A549 (cell line): ENCODE measurements around the gene RAPGEF5. TPM values are rescaled to one million over a fixed set of nuclear protein-coding genes. Genes with fewer than 3 reads are reported as not detected.

ENCODE experiments used
- ATAC-seq, 2 experiments: fragments of 200-7000 bp in 1 of 2; fragments of >200 bp in 1 of 2; cut with Nextera tagmentation in 1 of 2; cut with Tn5 transposase in 1 of 2; 3 replicates each; pipeline versions ENCODE4 v1.8.0 to v1.9.1; 2018 to 2020; ENCODE audit warnings: mild to moderate bottlenecking in 1 of 2, moderate library complexity in 1 of 2
- CTCF ChIA-PET: fragments of 300-600 bp; sonication (Branson Sonifier 250); formaldehyde crosslinking; extraction: SDS; loops from one replicate; lab custom pipeline; 2021; ENCODE audit warnings: antibody characterized with exemption, inconsistent platforms; lab: Yijun Ruan, JAX
- POLR2A ChIA-PET: fragments of 350-600 bp; formaldehyde crosslinking; extraction: SDS; loops from one replicate; lab custom pipeline; 2021; ENCODE audit warnings: antibody characterized with exemption, inconsistent platforms; lab: Yijun Ruan, JAX
- DNase-seq, 2 experiments: peaks; one replicate each; pipeline versions ENCODE4 v3.0.0 to v3.0.0-alpha.2; 2011 to 2016; ENCODE audit warnings: low read depth in 1 of 2, low spot score in 1 of 2
- FAIRE-seq: peaks from 2 replicates; lab custom pipeline; 2011; peaks lifted over from hg19 to GRCh38; lab: Jason Lieb, UNC
- H3K27ac ChIP-seq, 2 experiments: fragments of >200 bp; sonication (Bioruptor Twin); formaldehyde crosslinking; 3 replicates each; pipeline ENCODE4 v1.5.1; 2016 to 2017
- H3K4me1 ChIP-seq: fragments of >200 bp; sonication (Bioruptor Twin); formaldehyde crosslinking; 3 replicates; pipeline ENCODE4 v1.6.1; 2016
- H3K4me2 ChIP-seq: fragments of >200 bp; sonication (Bioruptor Twin); formaldehyde crosslinking; 3 replicates; pipeline ENCODE4 v1.6.1; 2016
- H3K4me3 ChIP-seq: fragments of >200 bp; sonication (Bioruptor Twin); formaldehyde crosslinking; 3 replicates; pipeline ENCODE4 v1.5.1; 2016
- H3K9me3 ChIP-seq: fragments of >200 bp; sonication (Bioruptor Twin); formaldehyde crosslinking; 3 replicates; pipeline ENCODE4 v1.6.1; 2016
- BHLHE40 ChIP-seq: IDR thresholded peaks from 2 replicates; pipeline ENCODE4 v1.6.1; 2012; ENCODE audit warnings: low read depth, low read length, inconsistent platforms
- CBX2 ChIP-seq: fragments of 200-600 bp; sonication (generic); IDR thresholded peaks from 2 replicates; pipeline ENCODE4 v1.6.1; 2016; ENCODE audit warnings: low read depth, mild to moderate bottlenecking, borderline replicate concordance
- FOSL2 ChIP-seq, 2 experiments: fragments of 450-650 bp in 1 of 2; fragments of >200 bp in 1 of 2; sonication (Bioruptor Twin) in 1 of 2; formaldehyde crosslinking; IDR thresholded peaks; 2 replicates each; pipeline versions ENCODE4 v1.5.0 to v1.6.1; 2016 to 2020; ENCODE audit warnings: mild to moderate bottlenecking in 1 of 2, moderate library complexity in 1 of 2
- GATA3 ChIP-seq: IDR thresholded peaks from 2 replicates; pipeline ENCODE4 v1.6.1; 2012; ENCODE audit warnings: borderline replicate concordance
- HDAC2 ChIP-seq: fragments of 200-600 bp; sonication (generic); IDR thresholded peaks from 2 replicates; pipeline ENCODE4 v1.6.1; 2016
- HES2 ChIP-seq: fragments of >200 bp; sonication (Bioruptor Twin); formaldehyde crosslinking; IDR thresholded peaks from 2 replicates; pipeline ENCODE4 v1.6.1; 2016
- HOXA7 ChIP-seq: fragments of 250-450 bp; sonication (Bioruptor Pico); IDR thresholded peaks from 2 replicates; pipeline ENCODE4 v1.5.0; 2020; ENCODE audit warnings: mild to moderate bottlenecking, moderate library complexity
- HOXB5 ChIP-seq: fragments of 250-450 bp; sonication (Bioruptor Pico); IDR thresholded peaks from 2 replicates; pipeline ENCODE4 v1.5.0; 2020; ENCODE audit warnings: mild to moderate bottlenecking, moderate library complexity
- KDM5A ChIP-seq: fragments of 200-600 bp; sonication (generic); IDR thresholded peaks from 2 replicates; pipeline ENCODE4 v1.6.1; 2016; ENCODE audit warnings: antibody characterized with exemption, mild to moderate bottlenecking
- MAFK ChIP-seq: fragments of 450-650 bp; IDR thresholded peaks from 2 replicates; pipeline ENCODE4 v1.6.1; 2014; ENCODE audit not compliant: partially characterized antibody
- MAZ ChIP-seq: fragments of 150-350 bp; IDR thresholded peaks from 2 replicates; pipeline ENCODE4 v1.6.1; 2014; ENCODE audit warnings: antibody characterized with exemption, low read depth, low read length, borderline replicate concordance
- NR3C1 ChIP-seq: fragments of >200 bp; sonication (Bioruptor Twin); formaldehyde crosslinking; IDR thresholded peaks from 3 replicates; pipeline ENCODE4 v1.6.1; 2017
- POLR2A ChIP-seq: IDR thresholded peaks from 2 replicates; pipeline ENCODE4 v1.6.1; 2012; ENCODE audit warnings: mild to moderate bottlenecking, low read length
- POLR2AphosphoS2 ChIP-seq: conservative IDR thresholded peaks from 2 replicates; pipeline ENCODE4 v1.6.1; 2012; ENCODE audit warnings: low read length, improper control_type of control experiment, inconsistent platforms
- TFCP2L1 ChIP-seq: fragments of 250-450 bp; sonication (Bioruptor Pico); IDR thresholded peaks from 2 replicates; pipeline ENCODE4 v1.5.0; 2021; ENCODE audit warnings: mild to moderate bottlenecking
- USF2 ChIP-seq: fragments of 450-650 bp; IDR thresholded peaks from 2 replicates; pipeline ENCODE4 v1.6.1; 2014; ENCODE audit warnings: antibody characterized with exemption
- ZC3H11A ChIP-seq: fragments of 450-650 bp; IDR thresholded peaks from 2 replicates; pipeline ENCODE4 v1.6.1; 2014; ENCODE audit warnings: antibody characterized with exemption, mild to moderate bottlenecking
- ZNF302 ChIP-seq: fragments of 250-450 bp; sonication (Bioruptor Pico); IDR thresholded peaks from 2 replicates; pipeline ENCODE4 v1.9.0; 2021; ENCODE audit warnings: inconsistent platforms, mild to moderate bottlenecking, moderate library complexity
- WGBS: methylation state at CpG from one replicate; pipeline ENCODE4 v1.1.6; 2017; ENCODE audit errors: missing lambda C conversion rate; 5-methylcytosine and 5-hydroxymethylcytosine counted together
- polyA plus RNA-seq, 4 experiments: library from polyadenylated mRNA; depleted of rRNA in 3 of 4; stranded (reverse); fragments of >200 nt; fragmentation: RNase III in 1 of 4; extraction: RNeasy Plus Mini Kit Qiagen cat#74134 plus additional on column Dnase treatment in 1 of 4; gene quantifications; 2 replicates in 3 of 4; 3 replicates in 1 of 4; pipeline ENCODE4 v1.2.3, GENCODE V29; 2011 to 2017
- TF ChIP-seq, protein P1 (sequence below): fragments of 150-350 bp; IDR thresholded peaks from 2 replicates; pipeline ENCODE4 v1.6.1; 2014; ENCODE audit warnings: low read depth, mild to moderate bottlenecking, low read length
- TF ChIP-seq, protein P2 (sequence below): fragments of 250-450 bp; sonication (Bioruptor Pico); IDR thresholded peaks from 2 replicates; pipeline ENCODE4 v1.5.0; 2020; ENCODE audit warnings: low read depth, mild to moderate bottlenecking, moderate library complexity
- TF ChIP-seq, protein P3 (sequence below): IDR thresholded peaks from 2 replicates; pipeline ENCODE4 v1.6.1; 2012

The RAPGEF5 gene
- polyA plus RNA-seq, 2 of the 4 experiments (the other 2 are of a cell fraction) = 0.03 to 0.14 TPM

DNA sequence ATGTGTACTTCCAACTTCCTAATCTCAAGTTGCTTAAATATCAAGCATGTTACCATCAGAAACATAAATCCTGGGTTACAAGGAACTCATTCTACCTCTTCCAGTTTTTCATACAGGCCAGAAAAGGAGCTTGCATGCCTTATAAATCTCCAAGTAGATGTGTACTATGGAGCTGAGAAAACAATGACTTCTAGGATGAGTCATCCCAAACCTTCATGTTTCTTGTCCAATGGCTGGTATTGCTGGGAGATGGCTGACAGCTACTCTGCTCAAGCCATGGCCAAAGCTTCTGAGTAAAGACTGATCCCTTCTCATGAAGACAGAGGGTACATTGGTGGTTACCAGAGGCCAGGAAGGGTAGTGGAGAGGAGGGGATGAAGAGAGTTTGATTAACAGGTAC is 8.6 kb downstream of the RAPGEF5 start:
- no peak for FAIRE-seq
- 0 out of 3 replicates have a peak, but pooled peaks cover 3% of the 10 kb centered on the region for H3K9me3 ChIP-seq
- no peak for ATAC-seq
- H3K4me1 ChIP-seq = no peaks in the 10 kb centered on the region
- DNase-seq = no peak
- CTCF ChIA-PET = no interaction called here
- POLR2A ChIA-PET = no interaction called here
- TF ChIP-seq FOSL2 (IDR thresholded peaks at IDR 0.05) (no peak), FOSL2 (CRISPR knock-in tag; IDR thresholded peaks at IDR 0.05) (peak; percentile 28; the same call in 1 of the 2 replicates), USF2 (no peak)
- no peak overlapping the region for H3K4me3 ChIP-seq
- no peak overlapping the region for H3K4me2 ChIP-seq
- H3K27ac ChIP-seq = no peak overlapping the region

- Histone ChIP-seq H3K4me1 (no peaks in the 10 kb centered on the region), H3K9me3 (no peaks in the 10 kb centered on the region), H3K4me2 (no peak overlapping the region), H3K4me3 (no peak overlapping the region), H3K27ac (no peak overlapping the region)
- TF ChIP-seq BHLHE40 (no peak), HOXB5 (no peak), ZNF302 (CRISPR knock-in tag) (no peak), MAZ (no peak), CBX2 (no peak), HES2 (no peak), GATA3 (no peak), KDM5A (no peak), HDAC2 (no peak), NR3C1 (no peak)
- TF ChIP-seq, protein P1, sequence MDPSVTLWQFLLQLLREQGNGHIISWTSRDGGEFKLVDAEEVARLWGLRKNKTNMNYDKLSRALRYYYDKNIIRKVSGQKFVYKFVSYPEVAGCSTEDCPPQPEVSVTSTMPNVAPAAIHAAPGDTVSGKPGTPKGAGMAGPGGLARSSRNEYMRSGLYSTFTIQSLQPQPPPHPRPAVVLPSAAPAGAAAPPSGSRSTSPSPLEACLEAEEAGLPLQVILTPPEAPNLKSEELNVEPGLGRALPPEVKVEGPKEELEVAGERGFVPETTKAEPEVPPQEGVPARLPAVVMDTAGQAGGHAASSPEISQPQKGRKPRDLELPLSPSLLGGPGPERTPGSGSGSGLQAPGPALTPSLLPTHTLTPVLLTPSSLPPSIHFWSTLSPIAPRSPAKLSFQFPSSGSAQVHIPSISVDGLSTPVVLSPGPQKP = no peak
- 3% methylated on average over 2 of the region's 2 CpGs for WGBS
- FAIRE-seq (no peak), ATAC-seq (no peak), DNase-seq (no peak)
- POLR2A ChIA-PET = no interaction called here
- CTCF ChIA-PET = interaction anchor here (1.0 kb wide), 1 partner anchor 26 kb away, joined by 3 read pairs; no protein-coding TSS in a partner anchor
Measured at GRCh38 chr7:22346383-22347107, 10.4 kb downstream of the RAPGEF5 start.

GRCh38 chr7:22344655-22345054 is 12.3 kb downstream of the RAPGEF5 start:
- TF ChIP-seq MAFK (no peak), POLR2AphosphoS2 (no peak), TFCP2L1 (CRISPR knock-in tag) (no peak), POLR2A (no peak), ZC3H11A (no peak), HOXA7 (CRISPR knock-in tag) (no peak), HOXB5 (no peak)
- TF ChIP-seq, protein P2, sequence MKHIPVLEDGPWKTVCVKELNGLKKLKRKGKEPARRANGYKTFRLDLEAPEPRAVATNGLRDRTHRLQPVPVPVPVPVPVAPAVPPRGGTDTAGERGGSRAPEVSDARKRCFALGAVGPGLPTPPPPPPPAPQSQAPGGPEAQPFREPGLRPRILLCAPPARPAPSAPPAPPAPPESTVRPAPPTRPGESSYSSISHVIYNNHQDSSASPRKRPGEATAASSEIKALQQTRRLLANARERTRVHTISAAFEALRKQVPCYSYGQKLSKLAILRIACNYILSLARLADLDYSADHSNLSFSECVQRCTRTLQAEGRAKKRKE (CRISPR knock-in tag) = no peak
- TF ChIP-seq, protein P3, sequence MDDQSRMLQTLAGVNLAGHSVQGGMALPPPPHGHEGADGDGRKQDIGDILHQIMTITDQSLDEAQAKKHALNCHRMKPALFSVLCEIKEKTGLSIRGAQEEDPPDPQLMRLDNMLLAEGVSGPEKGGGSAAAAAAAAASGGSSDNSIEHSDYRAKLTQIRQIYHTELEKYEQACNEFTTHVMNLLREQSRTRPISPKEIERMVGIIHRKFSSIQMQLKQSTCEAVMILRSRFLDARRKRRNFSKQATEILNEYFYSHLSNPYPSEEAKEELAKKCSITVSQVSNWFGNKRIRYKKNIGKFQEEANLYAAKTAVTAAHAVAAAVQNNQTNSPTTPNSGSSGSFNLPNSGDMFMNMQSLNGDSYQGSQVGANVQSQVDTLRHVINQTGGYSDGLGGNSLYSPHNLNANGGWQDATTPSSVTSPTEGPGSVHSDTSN = no peak
- TF ChIP-seq, protein P1 = no peak
- Histone ChIP-seq H3K27ac (no peak overlapping the region), H3K9me3 (no peaks in the 10 kb centered on the region), H3K4me3 (no peak overlapping the region), H3K4me1 (no peaks in the 10 kb centered on the region), H3K4me2 (no peak overlapping the region)
- ChIA-PET POLR2A (no interaction called here), CTCF (interaction anchor here (1.2 kb wide), 1 partner anchor 262 kb away, joined by 3 read pairs; no protein-coding TSS in a partner anchor)
- no peak for DNase-seq
- 7% methylated on average over 3 of the region's 3 CpGs for WGBS
- no peak for ATAC-seq
- FAIRE-seq = no peak
